T-helper 17 cell (primary cell): ENCODE measurements around the gene C2orf42. TPM values are rescaled to one million over a fixed set of nuclear protein-coding genes. Genes with fewer than 3 reads are reported as not detected.

Experiments
- ATAC-seq: fragments of 150-1000 bp; cut with Tn5 transposase; 2 replicates; pipeline ENCODE4 v1.10.0; 2021; ENCODE audit warnings: mild to moderate bottlenecking, moderate library complexity
- DNase-seq, 3 donors: peaks; one replicate each; pipeline versions ENCODE4 v3.0.0 to v3.0.0-alpha.2; 2020 to 2021
- H3K9me3 ChIP-seq: one replicate; pipeline ENCODE4 v1.7.0; 2013; ENCODE audit warnings: low read length, mild to moderate bottlenecking; ENCODE audit not compliant: control insufficient read depth, poor library complexity, severe bottlenecking
- H3K27ac Mint-ChIP-seq: one replicate; pipeline ENCODE4 v1.8.0; 2022; ENCODE audit warnings: mild to moderate bottlenecking, moderate library complexity, mixed read lengths
- H3K27me3 Mint-ChIP-seq: one replicate; pipeline ENCODE4 v1.8.0; 2022; ENCODE audit warnings: mixed read lengths
- H3K36me3 Mint-ChIP-seq: one replicate; pipeline ENCODE4 v1.8.0; 2022; ENCODE audit warnings: low read depth, mixed read lengths
- H3K4me1 Mint-ChIP-seq: one replicate; pipeline ENCODE4 v1.8.0; 2022; ENCODE audit warnings: mild to moderate bottlenecking, mixed read lengths
- H3K4me3 Mint-ChIP-seq: one replicate; pipeline ENCODE4 v1.8.0; 2022; ENCODE audit warnings: mild to moderate bottlenecking, moderate library complexity, mixed read lengths
- total RNA-seq, 4 donors: library from RNA in 2 of 4; stranded (reverse) in 2 of 4; gene quantifications; one replicate each; pipeline ENCODE4 v1.2.3 and lab custom pipeline; 2022 to 2026

The C2orf42 gene
- total RNA-seq, 2 donors from 2014 or later: 13.7 to 18.1 TPM

GRCh38 chr2:70101174-70101573 lies 89.6 kb downstream of the C2orf42 start:
- H3K9me3 ChIP-seq: no peaks in the 10 kb centered on the region
- Mint-ChIP-seq H3K27ac (no peak overlapping the region), H3K4me1 (peaks cover 21% of the 10 kb centered on the region), H3K4me3 (no peak overlapping the region), H3K27me3 (no peaks in the 10 kb centered on the region), H3K36me3 (no peaks in the 10 kb centered on the region)
- ATAC-seq: no peak
- no peak for DNase-seq

Other genes with a start within 250 kb of the C2orf42 start
- gene ASPRV1, start 229.4 kb downstream of the C2orf42 start, total RNA-seq: 1 to 10 TPM; 1.1 to 1.7 TPM
- gene PCBP1, start 103.5 kb downstream of the C2orf42 start, total RNA-seq: 100 to 1,000 TPM; 334 to 345 TPM
- gene TIA1, start 57.6 kb upstream of the C2orf42 start, total RNA-seq: 10 to 100 TPM; 68.1 to 78.2 TPM
- 1 to 10 TPM; 8.0 to 9.3 TPM for gene PCYOX1, start 67.1 kb upstream of the C2orf42 start, total RNA-seq
- 10 to 100 TPM; 78.4 to 90.1 TPM for gene SNRPG, start 102.7 kb upstream of the C2orf42 start, total RNA-seq
- gene FAM136A, start 111.0 kb upstream of the C2orf42 start, total RNA-seq: 10 to 100 TPM; 15.5 to 30.6 TPM